SK-N-MC (cell line): ENCODE measurements around the gene MACROD2.

Experiments used
- EZH2 ChIP-seq: fragments of 200-600 bp; sonication (generic); IDR thresholded peaks from one replicate; pipeline ENCODE4 v1.6.1; 2017; ENCODE audit warnings: antibody characterized with exemption
- FOXP2 ChIP-seq: optimal IDR thresholded peaks from 2 replicates; pipeline ENCODE3; 2011; ENCODE audit warnings: mild to moderate bottlenecking, moderate library complexity; ENCODE audit not compliant: insufficient read depth; ENCODE audit errors: extremely low read length, control extremely low read depth
- POLR2AphosphoS5 ChIP-seq: IDR thresholded peaks from 2 replicates; pipeline ENCODE4 v1.6.1; 2012; ENCODE audit warnings: mild to moderate bottlenecking, low read depth, low read length, borderline replicate concordance

DNA sequence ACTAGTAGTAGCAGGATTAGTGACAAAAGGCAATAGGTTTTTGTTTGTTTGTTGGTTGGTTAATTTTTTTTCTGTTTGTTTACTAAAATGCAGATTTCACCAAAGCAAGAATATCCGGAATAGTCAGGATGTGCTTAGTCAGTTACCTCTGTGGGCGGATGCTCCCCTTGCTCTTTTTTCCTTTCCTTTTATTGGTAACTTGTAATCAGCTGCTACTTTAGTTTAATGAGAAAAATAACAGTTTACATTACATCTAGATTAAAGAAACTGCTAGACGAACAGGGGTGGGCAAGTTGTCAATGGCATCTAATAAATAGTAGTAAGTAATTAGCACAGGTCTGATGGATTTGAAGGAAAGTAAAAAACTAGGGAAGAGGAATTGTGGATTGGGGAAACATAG, 989.0 kb downstream of the MACROD2 start:
- TF ChIP-seq POLR2AphosphoS5 (no peak), EZH2 (no peak), FOXP2 (no peak)
